MM.1S (cell line): Measurements from ENCODE around the gene CDH1.

Source experiments
- EZH2phosphoT487 ChIP-seq: fragments of 300-600 bp; sonication (generic); IDR thresholded peaks from 2 replicates; pipeline ENCODE4 v1.6.1; 2018; ENCODE audit warnings: antibody characterized with exemption, low read length
- TF ChIP-seq, protein P1 (sequence below): fragments of 300-600 bp; sonication (generic); IDR thresholded peaks from 2 replicates; pipeline ENCODE4 v1.5.1; 2016; ENCODE audit warnings: antibody characterized with exemption, low read length, mixed read lengths

DNA sequence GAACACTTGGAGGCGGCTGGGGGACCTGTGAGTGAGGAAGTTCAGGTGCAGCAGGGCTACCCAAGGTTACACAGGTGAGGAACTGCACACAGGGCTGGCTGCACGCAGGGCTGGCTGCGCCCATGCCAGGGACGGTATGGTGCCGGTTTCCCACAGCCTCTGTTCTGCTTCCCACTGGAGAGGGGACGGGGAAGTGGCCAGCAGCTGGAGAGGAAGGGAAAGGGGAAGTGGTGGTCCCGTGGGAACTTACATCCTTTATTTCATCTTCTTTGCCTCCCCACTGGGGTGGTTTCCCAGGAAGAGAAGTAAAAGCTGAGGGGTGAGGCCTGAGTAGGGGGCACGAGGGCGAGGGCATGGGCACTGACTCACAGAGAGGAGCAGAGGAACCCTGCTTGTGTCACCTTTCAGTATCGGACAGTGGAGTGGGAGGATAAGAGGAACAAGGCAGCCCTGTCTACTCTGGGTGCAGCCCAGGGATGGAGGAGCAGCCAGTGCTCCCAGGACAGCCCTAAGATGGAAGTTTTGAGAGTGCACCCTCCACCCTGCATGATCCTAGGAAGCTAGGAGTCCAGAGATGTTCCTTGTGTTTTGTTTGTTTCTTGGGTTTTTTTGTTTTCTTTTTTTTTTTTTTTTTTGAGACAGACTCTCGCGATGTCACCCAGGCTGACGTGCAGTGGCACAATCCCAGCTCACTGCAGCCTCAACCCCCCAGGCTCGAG lies 25.5 kb upstream of the CDH1 start:
- TF ChIP-seq, protein P1, sequence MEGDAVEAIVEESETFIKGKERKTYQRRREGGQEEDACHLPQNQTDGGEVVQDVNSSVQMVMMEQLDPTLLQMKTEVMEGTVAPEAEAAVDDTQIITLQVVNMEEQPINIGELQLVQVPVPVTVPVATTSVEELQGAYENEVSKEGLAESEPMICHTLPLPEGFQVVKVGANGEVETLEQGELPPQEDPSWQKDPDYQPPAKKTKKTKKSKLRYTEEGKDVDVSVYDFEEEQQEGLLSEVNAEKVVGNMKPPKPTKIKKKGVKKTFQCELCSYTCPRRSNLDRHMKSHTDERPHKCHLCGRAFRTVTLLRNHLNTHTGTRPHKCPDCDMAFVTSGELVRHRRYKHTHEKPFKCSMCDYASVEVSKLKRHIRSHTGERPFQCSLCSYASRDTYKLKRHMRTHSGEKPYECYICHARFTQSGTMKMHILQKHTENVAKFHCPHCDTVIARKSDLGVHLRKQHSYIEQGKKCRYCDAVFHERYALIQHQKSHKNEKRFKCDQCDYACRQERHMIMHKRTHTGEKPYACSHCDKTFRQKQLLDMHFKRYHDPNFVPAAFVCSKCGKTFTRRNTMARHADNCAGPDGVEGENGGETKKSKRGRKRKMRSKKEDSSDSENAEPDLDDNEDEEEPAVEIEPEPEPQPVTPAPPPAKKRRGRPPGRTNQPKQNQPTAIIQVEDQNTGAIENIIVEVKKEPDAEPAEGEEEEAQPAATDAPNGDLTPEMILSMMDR, result no peak
- TF ChIP-seq EZH2phosphoT487, result no peak
